ENCODE measurements around the gene HOXC9.

Gene HOXC9

DNA sequence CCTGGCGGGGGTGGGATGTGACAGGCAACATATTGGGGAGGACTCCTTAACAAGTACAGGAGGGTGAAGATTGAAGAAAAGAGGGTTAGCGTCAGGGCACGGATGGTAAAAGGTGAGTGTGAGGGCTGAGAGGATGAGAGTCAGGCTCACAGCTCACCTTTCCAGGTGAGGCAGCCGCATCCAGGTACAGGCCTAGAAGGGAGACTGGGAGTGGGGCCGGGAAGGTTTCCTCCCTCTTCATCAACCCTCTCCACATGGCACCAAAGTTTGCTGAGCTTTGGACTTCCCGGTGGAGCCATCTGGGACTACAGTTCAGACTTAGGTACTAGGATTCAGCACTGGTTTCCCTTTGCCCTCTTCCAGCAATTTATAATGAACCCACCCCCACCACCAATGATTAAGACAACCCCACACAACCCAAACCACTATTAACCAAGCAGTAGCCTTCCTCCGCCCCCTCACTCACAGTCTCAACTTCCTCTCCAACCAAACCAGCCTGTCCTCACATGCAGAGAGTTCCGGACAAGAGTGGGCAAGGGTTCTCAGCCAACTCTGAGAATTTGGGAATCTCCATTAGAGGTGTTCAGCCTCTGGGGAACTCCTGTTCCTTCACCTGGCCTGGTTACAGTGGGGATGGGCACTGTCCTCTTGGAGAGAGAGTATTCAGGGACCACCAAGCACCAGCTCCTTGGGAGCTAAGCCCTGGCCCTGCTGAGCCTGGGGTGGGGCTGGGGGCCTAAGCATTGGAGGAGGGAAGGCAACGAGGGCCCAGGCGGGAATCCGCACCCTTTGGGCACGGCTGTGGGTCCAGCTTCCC is 51.3 kb downstream of the HOXC9 start:
- no peak for DNase-seq (ENCODE audit: low read depth in 4 of 4, low spot score in 1 of 4)

DNA sequence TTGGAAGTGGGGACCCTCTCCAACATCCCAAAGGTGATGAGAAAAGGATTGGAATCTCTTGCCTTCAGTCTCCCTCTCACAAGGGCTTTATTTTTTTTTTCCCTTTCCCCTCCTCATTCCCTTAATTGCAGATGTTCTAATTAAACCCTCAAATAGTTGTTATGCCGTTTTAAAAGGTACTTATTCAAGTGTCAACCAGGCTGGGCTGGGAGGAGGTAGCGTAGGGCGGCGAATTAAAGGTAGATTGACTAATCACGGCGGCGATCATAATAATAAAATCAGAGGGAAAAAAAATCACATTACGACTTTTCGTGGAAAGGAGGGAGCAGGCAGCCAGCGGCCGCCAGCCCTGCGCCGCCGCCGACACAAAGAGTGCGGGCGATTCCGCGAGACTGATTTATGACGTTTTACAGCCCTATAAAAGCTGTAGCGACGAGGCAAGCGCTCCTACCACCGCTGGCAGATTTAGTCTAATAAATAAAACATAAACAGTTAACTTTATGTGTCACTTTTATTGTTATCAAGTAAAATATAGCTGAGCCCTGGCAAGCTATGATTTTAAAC is 52.0 kb downstream of the HOXC9 start:
- no peak for DNase-seq (ENCODE audit: low read depth in 4 of 4, low spot score in 1 of 4)

DNA sequence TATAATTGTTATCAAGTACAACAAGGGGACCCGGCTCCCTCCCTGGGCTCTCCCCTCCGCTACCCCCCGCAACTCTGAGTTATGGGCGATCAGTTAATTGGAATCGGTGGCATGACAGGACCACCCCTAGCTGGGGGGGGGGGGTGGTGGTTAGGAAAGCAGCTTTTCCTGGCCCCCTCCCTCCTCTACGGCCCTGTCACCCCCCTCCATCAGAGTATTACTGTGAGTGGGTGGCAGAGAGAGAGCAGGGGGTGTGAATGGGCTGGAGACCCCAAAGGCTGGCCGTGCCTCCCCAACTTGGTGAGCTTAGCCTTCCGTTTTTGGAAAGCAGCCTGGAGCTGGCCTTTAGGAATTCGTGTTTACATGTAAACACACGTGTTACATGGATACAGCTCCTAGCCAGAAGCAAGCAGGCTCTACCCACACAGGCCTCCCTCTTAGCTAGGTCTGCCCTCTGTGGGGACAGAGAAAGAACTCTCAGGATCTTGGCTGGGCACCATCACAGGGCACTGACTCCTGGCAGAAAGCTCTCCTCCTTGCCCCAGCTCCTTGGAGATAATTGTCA is 52.6 kb downstream of the HOXC9 start:
- no peak for DNase-seq (ENCODE audit: low read depth in 4 of 4, low spot score in 1 of 4)
